22Rv1 (cell line): ENCODE measurements around the gene SMARCAL1.
"Not testable (repeated sequence)": the region's sequence is repeated elsewhere in the genome, so short reads cannot be mapped to it uniquely, and the experiment has no call there.

Experiments used
- H3K27ac ChIP-seq: fragments of 450-650 bp; 2 replicates; pipeline ENCODE4 v1.5.1; 2017
- CTCF ChIP-seq: fragments of 450-650 bp; IDR thresholded peaks from 2 replicates; pipeline ENCODE4 v1.5.1; 2017; ENCODE audit warnings: mild to moderate bottlenecking
- ZFX ChIP-seq: fragments of 450-650 bp; IDR thresholded peaks from 2 replicates; pipeline ENCODE4 v1.6.1; 2017; ENCODE audit warnings: antibody characterized with exemption, borderline replicate concordance

SMARCAL1 gene

GRCh38 chr2:216517447-216518225 lies 105.4 kb downstream of the SMARCAL1 start:
- no peak overlapping the region for H3K27ac ChIP-seq
- TF ChIP-seq ZFX (no peak), CTCF (no peak)

GRCh38 chr2:216518566-216519119 lies 106.4 kb downstream of the SMARCAL1 start:
- H3K27ac ChIP-seq: not testable (repeated sequence)

GRCh38 chr2:216519154-216519762 lies 107.0 kb downstream of the SMARCAL1 start:
- TF ChIP-seq CTCF: peak; percentile 82
- no peak for TF ChIP-seq ZFX
- H3K27ac ChIP-seq: no peak overlapping the region

GRCh38 chr2:216520112-216520511 lies 107.8 kb downstream of the SMARCAL1 start:
- H3K27ac ChIP-seq: no peak overlapping the region
- TF ChIP-seq ZFX (no peak), CTCF (no peak)

- H3K27ac ChIP-seq: no peak overlapping the region
- no peak for TF ChIP-seq ZFX
- no peak for TF ChIP-seq CTCF
These were observed 110.7 kb downstream of the SMARCAL1 start for GRCh38 chr2:216522892-216523502.

GRCh38 chr2:216525972-216526371 lies 113.7 kb downstream of the SMARCAL1 start:
- TF ChIP-seq CTCF: no peak
- TF ChIP-seq ZFX: no peak

GRCh38 chr2:216526939-216527338 lies 114.7 kb downstream of the SMARCAL1 start:
- TF ChIP-seq ZFX (no peak), CTCF (no peak)

More at GRCh38 chr2:216525972-216526371, 113.7 kb downstream of the SMARCAL1 start:
- no peak overlapping the region for H3K27ac ChIP-seq

More at GRCh38 chr2:216526939-216527338, 114.7 kb downstream of the SMARCAL1 start:
- H3K27ac ChIP-seq: no peak overlapping the region
